HG02852 (cell line): ENCODE data around the gene THADA.
A peak's percentile ranks its signal among the peaks of the same experiment; 100 is the strongest.

Experiments
- ATAC-seq: cut with Tn5 transposase; IDR thresholded peaks from one replicate; pipeline ENCODE4 v1.9.1; 2021; ENCODE audit warnings: mild to moderate bottlenecking, moderate library complexity; ENCODE audit not compliant: unreplicated experiment

Gene THADA

DNA sequence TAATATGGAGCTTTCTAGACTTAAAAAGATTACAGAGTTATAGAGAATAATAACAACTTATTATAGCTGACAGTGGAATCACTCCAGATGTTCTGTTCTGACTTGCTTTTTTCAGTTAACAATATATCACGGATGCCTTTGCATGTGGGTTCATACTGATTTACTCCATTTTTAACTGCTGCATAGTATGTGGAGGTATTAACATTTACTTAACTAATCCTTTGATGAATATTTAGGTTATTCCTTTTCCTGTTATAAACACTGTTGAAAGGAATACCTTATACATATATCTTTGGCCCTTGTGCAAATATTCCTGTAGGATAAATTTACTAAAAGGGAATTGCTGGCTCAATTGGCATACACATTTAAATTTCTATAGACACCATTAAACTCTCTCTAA, 336.3 kb downstream of the THADA start:
- no peak for ATAC-seq

DNA sequence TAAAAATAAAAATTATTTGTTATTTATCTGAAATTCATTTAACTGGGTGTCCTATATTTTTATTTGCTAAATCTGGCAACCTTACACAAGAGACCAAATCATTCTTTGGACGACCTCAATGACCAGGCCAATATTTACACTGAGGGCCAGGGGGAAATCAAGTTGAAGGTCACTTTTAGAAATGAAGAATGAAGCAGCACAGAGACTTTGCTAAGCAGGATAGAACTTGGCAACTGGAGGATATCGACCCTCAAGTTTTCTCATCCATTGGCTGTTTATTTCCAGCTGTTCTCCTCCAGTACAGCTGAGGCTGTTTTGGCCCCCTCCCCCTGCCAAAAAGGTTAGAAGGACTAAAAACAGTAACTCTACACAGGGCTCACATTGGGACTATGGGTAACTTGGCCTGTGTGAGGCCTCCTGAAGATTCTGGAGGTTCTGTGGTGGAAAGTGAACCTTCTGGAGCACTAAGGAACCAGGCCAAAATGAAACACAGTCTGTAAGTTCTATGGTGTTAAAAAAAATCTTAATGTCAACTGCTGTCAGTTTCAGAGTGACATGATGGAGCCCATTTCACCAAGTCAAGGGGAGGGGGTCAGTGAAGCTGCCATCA, 337.2 kb downstream of the THADA start:
- no peak for ATAC-seq

DNA sequence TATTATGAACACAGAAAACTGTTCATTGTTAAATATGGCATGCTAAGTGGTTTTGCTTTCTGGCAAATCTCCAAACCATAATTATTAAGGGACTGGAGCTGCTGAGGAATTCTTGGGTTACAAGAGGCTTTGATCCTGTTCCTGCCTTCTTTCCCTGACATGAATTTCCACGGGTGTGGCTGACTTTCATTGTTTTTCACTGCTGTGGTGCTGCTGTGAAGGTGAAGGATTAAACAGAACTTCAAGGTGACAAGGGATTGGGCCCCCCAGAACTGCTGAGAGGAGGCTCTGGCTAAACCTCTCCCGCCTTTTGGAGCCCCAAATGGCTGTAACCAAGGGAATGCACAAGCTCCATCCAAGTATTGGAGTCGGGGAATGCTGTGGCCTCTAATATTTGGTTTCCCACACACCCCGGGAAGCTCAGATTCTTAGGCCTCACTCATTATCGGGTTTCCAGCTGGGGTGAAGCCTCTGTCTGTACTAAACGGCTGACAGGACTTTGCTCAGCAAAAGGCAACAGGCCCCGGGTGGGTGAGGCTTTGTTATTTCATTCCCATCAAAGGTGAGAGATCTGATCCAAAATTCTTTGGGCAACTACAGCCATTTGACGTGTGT, 340.4 kb downstream of the THADA start:
- ATAC-seq = no peak

DNA sequence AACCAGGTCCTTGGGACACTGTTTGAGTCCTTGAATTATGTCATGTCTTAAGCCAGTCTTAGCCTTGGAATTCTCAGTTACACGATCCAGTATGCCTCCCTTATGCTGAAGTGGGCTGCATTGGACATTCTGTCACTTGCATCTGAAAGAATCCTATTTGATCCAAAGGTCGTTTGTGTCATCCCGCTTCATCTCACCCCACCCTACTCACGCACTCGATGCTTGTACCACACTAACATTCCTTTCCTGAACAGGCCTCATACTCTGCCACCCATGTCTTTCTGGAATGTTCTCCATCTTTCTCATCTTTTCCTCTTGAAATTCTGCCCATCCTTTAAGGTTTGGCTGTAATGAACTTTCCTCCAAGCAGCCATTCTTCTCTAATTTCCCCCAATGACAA, 341.5 kb downstream of the THADA start:
- no peak for ATAC-seq

DNA sequence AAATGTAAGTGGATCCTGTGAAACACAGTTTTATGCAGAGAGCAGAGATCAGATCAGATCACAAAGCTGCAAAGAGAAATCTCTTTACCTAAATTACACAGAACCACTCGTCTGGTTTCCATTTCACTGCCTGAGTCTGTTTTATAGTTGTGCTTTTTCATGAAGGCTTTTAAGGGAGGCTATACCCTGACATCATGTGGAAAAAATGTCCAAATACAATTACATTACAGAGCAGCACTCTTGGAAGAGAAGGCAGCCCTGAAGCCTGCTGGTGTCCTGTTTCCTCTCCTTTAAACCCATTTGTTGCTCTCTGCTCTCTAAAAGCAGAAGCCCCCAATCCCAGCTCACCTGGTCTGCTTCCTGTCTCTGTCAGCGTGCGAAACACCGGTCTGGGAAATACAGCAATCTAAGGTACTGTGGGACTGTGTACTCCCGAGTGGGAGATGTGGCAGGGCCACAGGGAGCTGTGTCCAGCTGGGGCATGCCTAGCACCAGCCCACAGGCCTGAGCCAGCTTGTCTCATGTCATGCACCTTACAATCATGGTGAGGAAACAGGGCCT, 344.6 kb downstream of the THADA start:
- no peak for ATAC-seq

- no peak for ATAC-seq
These were observed 345.8 kb downstream of the THADA start for GRCh38 chr2:43250015-43250414.

DNA sequence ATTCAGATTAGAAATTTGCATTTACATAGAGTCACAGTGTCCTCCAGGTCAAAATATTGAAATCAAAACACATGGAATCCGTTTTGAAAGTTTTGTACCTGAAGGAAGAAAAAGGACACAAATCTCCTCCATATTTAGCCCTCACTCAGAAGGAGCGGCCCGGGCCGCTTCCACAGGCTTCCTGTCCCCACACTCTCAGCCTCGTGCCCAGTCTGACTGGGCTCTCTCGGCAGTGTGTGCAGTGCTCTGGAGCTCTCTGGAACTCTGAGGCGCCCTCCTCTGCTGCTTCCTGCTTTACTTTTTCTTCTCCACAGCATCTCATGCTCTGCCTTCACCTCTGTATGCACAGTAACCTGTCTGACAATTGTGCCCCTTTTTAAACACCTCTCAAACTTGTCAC, 347.2 kb downstream of the THADA start:
- no peak for ATAC-seq

GRCh38 chr2:43246641-43247040, 349.2 kb downstream of the THADA start:
- no peak for ATAC-seq

DNA sequence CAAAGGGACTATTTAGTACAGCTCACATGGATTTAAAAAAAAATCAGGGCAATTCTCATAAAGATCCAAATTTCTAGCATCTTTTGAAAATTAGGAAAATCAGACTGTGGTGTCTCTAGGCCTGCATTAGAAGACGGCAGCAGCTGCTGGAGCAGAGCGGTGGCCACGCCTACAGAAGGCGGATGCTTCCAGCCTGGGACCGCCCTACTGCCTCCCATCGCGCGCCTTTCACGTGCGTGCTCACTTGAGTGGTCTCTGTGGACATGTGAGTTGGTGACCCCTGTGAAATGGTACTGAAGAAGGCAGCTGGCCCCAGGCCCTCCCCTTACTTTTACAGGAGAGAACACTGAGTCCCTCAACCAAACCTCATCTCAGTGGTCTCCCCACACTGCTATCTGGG, 354.3 kb downstream of the THADA start:
- ATAC-seq = no peak

DNA sequence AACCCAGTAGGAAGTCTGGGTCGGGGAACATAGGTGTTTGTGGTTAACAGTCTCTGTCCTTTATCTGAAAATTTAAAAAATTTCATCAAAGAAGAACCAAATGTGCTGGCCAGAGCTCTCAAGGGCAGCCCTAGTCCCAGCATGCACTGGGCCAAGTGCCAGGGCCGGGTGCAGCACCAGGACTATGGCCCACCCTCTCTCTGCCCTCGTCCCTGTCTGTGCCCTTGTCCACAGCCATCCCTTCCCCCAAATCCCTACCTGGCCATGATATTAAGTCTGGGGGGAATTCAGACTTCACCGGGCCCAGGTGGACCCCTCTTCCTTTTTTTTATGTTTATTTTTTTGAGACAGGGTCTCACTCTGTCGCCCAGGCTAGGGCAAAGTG, 355.1 kb downstream of the THADA start:
- no peak for ATAC-seq

DNA sequence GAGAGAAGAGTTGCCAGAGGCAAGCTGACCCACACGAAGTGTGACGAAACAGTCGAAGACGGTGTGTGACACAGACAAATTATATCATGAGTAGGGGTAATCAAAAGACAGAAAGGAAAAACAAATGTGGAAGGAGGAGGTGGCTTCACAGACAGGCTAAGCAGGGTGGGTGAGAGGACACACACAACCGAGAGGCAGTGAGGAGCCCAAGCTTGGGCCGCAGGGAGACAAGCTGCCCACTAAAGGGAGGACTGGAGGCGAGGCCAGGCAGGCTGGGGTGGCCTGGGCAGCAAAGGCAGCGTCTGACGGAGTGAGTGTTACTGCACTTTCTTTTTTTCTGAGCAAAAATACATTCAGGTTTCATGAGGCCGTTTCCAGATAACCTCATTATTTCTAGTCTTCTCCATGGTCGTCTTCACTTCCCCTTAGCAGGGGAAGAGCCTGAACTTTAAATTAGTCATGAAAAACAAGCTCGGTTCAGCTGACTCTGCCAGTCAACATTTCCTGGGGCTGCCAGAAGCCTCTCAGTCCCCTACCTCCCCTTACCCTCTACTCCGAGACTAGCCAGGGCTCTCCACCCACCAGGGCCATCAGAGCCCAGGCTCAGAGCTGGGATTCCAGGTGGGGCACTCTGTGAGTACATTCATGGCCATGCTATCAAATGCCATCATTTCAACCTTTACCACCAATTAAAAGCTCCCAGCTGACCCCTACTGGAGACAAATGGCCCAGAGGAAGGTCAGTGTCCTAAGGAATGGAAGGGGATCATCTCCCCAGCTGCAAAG, 355.7 kb downstream of the THADA start:
- peak; percentile 51 for ATAC-seq

- ATAC-seq = no peak
These were observed 357.0 kb downstream of the THADA start for GRCh38 chr2:43238813-43239212.

DNA sequence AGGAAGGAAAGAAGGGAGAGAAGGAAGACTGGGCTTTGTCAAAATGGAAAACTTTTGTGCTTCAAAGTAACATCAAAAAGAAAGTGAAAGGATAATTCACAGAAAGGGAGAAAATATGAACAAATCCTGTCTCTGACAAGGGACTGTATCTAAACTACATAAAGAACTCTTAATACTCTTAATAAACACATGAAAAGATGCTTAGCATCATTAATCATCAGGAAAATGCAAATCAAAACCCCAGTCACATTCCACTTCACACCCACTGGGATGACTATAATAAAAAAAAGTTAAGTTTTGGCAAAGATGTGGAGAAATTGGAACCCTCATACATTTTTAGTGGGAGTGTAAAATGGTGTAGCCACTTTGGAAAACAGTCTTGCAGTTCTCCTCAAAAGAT, 357.7 kb downstream of the THADA start:
- no peak for ATAC-seq

DNA sequence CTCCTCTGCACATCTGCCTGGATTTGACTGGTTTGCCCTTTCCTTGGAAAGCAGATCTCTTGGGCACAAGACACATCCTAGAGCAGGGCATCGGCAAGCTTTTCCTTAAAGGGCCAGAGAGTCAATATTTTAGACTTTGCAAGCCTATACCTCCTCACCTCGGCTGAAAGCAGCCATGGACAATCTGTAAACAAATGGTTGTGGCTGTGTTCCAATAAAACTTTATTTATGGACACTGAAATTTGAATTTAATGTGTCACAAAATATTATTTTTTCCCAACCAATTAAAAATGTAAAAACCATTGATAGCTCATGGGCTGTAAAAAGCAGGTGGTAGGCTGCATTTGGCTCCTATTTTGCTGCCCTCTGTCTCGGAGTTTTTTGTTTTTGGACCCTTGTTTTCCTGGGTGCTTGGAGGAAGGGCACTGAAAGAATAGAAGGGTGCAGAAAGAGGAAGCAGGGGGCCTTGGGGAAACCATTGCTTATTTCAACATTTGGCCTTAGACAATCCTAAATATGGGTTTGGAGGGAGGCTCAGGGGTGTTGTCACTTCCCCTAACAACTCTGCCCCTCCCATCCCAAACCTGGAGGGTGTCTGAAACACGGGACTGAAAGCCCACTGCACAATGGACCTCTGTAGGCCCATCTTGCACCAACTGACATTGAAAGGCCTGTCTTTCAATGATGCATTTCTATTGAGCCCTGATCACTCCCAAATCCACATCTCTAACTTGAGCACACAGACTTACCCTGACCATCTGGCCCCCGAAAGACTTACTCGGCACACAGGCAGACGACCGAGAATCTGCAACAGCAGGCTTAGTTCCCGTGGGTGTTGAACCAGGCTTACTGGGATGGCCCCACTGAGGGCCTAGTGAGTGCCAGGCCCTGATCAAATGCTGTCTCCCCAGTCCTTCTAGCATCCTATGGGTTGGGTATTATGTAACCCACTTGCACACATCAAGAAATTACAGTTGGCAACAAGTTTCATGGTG, 362.3 kb downstream of the THADA start:
- no peak for ATAC-seq

GRCh38 chr2:43230951-43231827, 364.6 kb downstream of the THADA start:
- no peak for ATAC-seq

DNA sequence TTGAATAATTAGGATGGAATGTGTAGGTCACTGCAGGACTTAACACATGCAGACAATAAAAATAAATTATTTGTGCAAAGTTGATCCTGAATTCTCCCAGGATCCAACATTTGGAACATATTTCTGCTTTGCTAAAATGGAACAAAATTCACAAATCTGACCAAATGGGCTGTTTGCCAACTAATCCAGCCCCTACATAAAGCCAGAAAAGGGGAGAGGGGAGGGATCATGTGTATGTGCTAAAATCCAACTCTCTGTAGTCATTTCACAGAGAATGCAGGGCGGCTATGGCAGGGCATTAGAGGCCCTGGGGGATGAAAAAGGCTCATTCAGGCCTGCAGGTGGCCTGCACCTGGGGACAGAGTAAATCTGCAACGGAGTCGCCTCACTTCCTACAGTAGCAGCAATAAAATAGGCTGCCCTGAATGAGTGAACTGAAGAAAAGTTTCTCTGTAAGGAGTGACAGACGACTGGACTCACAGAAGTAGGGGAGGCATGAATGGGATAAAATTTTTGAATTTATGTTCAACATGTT, 365.4 kb downstream of the THADA start:
- no peak for ATAC-seq

- no peak for ATAC-seq
These were observed 366.8 kb downstream of the THADA start for GRCh38 chr2:43228756-43229659.

DNA sequence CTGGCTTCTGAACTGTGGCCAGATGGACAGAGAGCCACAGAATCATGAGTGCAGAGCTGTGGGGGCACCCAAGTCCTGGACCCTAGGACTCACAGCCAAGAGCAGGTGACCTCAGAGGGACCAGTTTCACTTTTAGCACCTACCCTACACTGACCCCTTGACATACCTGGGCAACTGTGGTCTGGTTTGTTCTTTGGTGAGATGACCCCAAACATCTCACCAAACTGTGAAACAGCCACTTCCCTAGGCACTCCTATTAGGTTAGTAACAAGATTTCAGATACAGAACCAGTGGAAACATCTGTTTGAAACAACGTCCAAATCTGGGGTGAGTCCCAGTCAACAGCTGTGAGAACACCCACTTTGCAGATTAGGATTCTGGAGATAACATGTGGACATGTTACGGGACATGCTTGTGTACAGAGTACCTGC, 367.5 kb downstream of the THADA start:
- ATAC-seq = no peak
